Caco-2 (cell line): Measurements from ENCODE around the gene TRAF7. TPM values are rescaled to one million over a fixed set of nuclear protein-coding genes. Genes with fewer than 3 reads are reported as not detected.

Experiments used
- BruUV-seq: library from RNA; stranded (reverse); fragments of 400-500 nt; replicated peaks from 2 replicates; lab custom pipeline; 2021; lab: Mats Ljungman, UMichigan
- CTCF ChIA-PET: fragments of 300-600 bp; sonication (Branson Sonifier 250); formaldehyde crosslinking; loops from one replicate; lab custom pipeline; 2022; ENCODE audit warnings: antibody characterized with exemption; lab: Charles Lee
- POLR2A ChIA-PET: fragments of 300-600 bp; sonication (Branson Sonifier 250); formaldehyde crosslinking; loops from one replicate; lab custom pipeline; 2022; ENCODE audit warnings: antibody characterized with exemption; lab: Charles Lee
- DNase-seq, 2 experiments: peaks; one replicate each; pipeline versions ENCODE4 v3.0.0 to v3.0.0-alpha.2; 2020 to 2022
- H3K27me3 ChIP-seq: replicated peaks from 2 replicates; pipeline ENCODE4 v1.6.0; 2011; ENCODE audit warnings: low read length; ENCODE audit not compliant: control insufficient read depth, insufficient read depth
- H3K36me3 ChIP-seq: 2 replicates; pipeline ENCODE4 v1.5.1; 2011; ENCODE audit warnings: low read length; ENCODE audit not compliant: control insufficient read depth, insufficient read depth
- H3K4me1 ChIP-seq: fragments of 250-450 bp; sonication (Bioruptor Pico); 2 replicates; pipeline ENCODE4 v1.5.1; 2020; ENCODE audit warnings: mild to moderate bottlenecking
- H3K4me3 ChIP-seq: 2 replicates; pipeline ENCODE4 v1.5.1; 2011; ENCODE audit warnings: low read depth, mild to moderate bottlenecking, control low read depth, low read length
- H3K9me3 ChIP-seq: fragments of 250-450 bp; sonication (Bioruptor Pico); 2 replicates; pipeline ENCODE4 v1.5.1; 2020; ENCODE audit warnings: mild to moderate bottlenecking, moderate library complexity
- H3K27ac Mint-ChIP-seq: one replicate; pipeline ENCODE4 v1.8.0; 2022; ENCODE audit warnings: mixed read lengths; ENCODE audit not compliant: unreplicated experiment
- H3K27me3 Mint-ChIP-seq: one replicate; pipeline ENCODE4 v1.8.0; 2022; ENCODE audit warnings: mixed read lengths; ENCODE audit not compliant: insufficient read depth, unreplicated experiment
- H3K36me3 Mint-ChIP-seq: one replicate; pipeline ENCODE4 v1.8.0; 2022; ENCODE audit warnings: mild to moderate bottlenecking, mixed read lengths; ENCODE audit not compliant: insufficient read depth, unreplicated experiment
- H3K4me1 Mint-ChIP-seq: one replicate; pipeline ENCODE4 v1.8.0; 2022; ENCODE audit warnings: low read depth, mixed read lengths; ENCODE audit not compliant: unreplicated experiment
- H3K4me3 Mint-ChIP-seq: one replicate; pipeline ENCODE4 v1.8.0; 2022; ENCODE audit warnings: mild to moderate bottlenecking, moderate library complexity, mixed read lengths; ENCODE audit not compliant: unreplicated experiment
- H3K9me3 Mint-ChIP-seq: one replicate; pipeline ENCODE4 v1.8.0; 2022; ENCODE audit warnings: mixed read lengths; ENCODE audit not compliant: unreplicated experiment
- CTCF ChIP-seq, 2 experiments: fragments of 200-600 bp in 1 of 2; IDR thresholded peaks; 1 replicate in 1 of 2; 2 replicates in 1 of 2; pipeline versions ENCODE4 v1.5.1 to v1.8.0; 2011 to 2022; ENCODE audit warnings: antibody characterized with exemption in 1 of 2, control low read depth in 1 of 2, inconsistent platforms in 1 of 2, low read depth in 1 of 2, low read length in 1 of 2, mild to moderate bottlenecking in 1 of 2, moderate library complexity in 1 of 2; ENCODE audit not compliant: insufficient read depth in 1 of 2, severe bottlenecking in 1 of 2, unreplicated experiment in 1 of 2
- intact Hi-C: fragments of 100-400 bp; cut with micrococcal nuclease; formaldehyde crosslinking; loops from one replicate; pipeline ENCODE4 v1.10.0; 2022; ENCODE audit not compliant: unreplicated experiment
- total RNA-seq: library from RNA; stranded (reverse); gene quantifications from 2 replicates; pipeline ENCODE4 v1.2.3, GENCODE V29; 2022

The TRAF7 gene
- total RNA-seq, 1 experiment from 2014 or later: 66.3 TPM

- no TSS peak for BruUV-seq
- no peak overlapping the region for H3K27ac Mint-ChIP-seq
- no peak overlapping the region for H3K4me3 Mint-ChIP-seq
- no peaks in the 10 kb centered on the region for H3K27me3 Mint-ChIP-seq
- Histone ChIP-seq H3K4me3 (no peak overlapping the region), H3K4me1 (no peaks in the 10 kb centered on the region), H3K27me3 (no peaks in the 10 kb centered on the region), H3K36me3 (peaks cover 1% of the 10 kb centered on the region; the same call in 1 of the 2 replicates), H3K9me3 (no peaks in the 10 kb centered on the region)
- no peak for TF ChIP-seq CTCF (IDR thresholded peaks at IDR 0.05; ENCODE audit: insufficient read depth in 1 of 2, low read depth in 1 of 2, low read length in 1 of 2, severe bottlenecking in 1 of 2, unreplicated experiment in 1 of 2)
- H3K36me3 Mint-ChIP-seq: peaks cover 39% of the 10 kb centered on the region
- ChIA-PET POLR2A (interaction anchor here (1.0 kb wide), 1 partner anchor 12 kb away, joined by 4 read pairs; the partner anchor contains the start of gene TRAF7), CTCF (no interaction called here)
- intact Hi-C loops: no loop called here
- H3K4me1 Mint-ChIP-seq: no peaks in the 10 kb centered on the region
- no peak for DNase-seq
- H3K9me3 Mint-ChIP-seq: no peaks in the 10 kb centered on the region
These were observed 11.6 kb downstream of the TRAF7 start for GRCh38 chr16:2167068-2167638.

- no peaks in the 10 kb centered on the region for H3K27me3 ChIP-seq
- Mint-ChIP-seq H3K27me3 (no peaks in the 10 kb centered on the region), H3K4me1 (no peaks in the 10 kb centered on the region), H3K27ac (no peak overlapping the region), H3K9me3 (no peaks in the 10 kb centered on the region), H3K36me3 (peaks cover 41% of the 10 kb centered on the region), H3K4me3 (no peak overlapping the region)
- ChIA-PET CTCF (no interaction called here), POLR2A (no interaction called here)
- DNase-seq: no peak
- H3K9me3 ChIP-seq: no peaks in the 10 kb centered on the region
- peaks cover 1% of the 10 kb centered on the region; the same call in 1 of the 2 replicates for H3K36me3 ChIP-seq
- no peak for TF ChIP-seq CTCF (IDR thresholded peaks at IDR 0.05; ENCODE audit: insufficient read depth in 1 of 2, low read depth in 1 of 2, low read length in 1 of 2, severe bottlenecking in 1 of 2, unreplicated experiment in 1 of 2)
- H3K4me1 ChIP-seq: no peaks in the 10 kb centered on the region
- H3K4me3 ChIP-seq: no peak overlapping the region
- intact Hi-C loops: no loop called here
- no TSS peak for BruUV-seq
These were observed 14.5 kb downstream of the TRAF7 start for GRCh38 chr16:2170080-2170479.

- no peak for TF ChIP-seq CTCF (IDR thresholded peaks at IDR 0.05; ENCODE audit: insufficient read depth in 1 of 2, low read depth in 1 of 2, low read length in 1 of 2, severe bottlenecking in 1 of 2, unreplicated experiment in 1 of 2)
- intact Hi-C loops: no loop called here
- Mint-ChIP-seq H3K4me3 (no peak overlapping the region), H3K9me3 (no peaks in the 10 kb centered on the region), H3K27me3 (no peaks in the 10 kb centered on the region), H3K36me3 (peaks cover 45% of the 10 kb centered on the region), H3K27ac (no peak overlapping the region), H3K4me1 (no peaks in the 10 kb centered on the region)
- CTCF ChIA-PET: no interaction called here
- H3K9me3 ChIP-seq: no peaks in the 10 kb centered on the region
- no TSS peak for BruUV-seq
- POLR2A ChIA-PET: no interaction called here
- DNase-seq: no peak
- no peak overlapping the region for H3K4me3 ChIP-seq
- no peaks in the 10 kb centered on the region for H3K4me1 ChIP-seq
- no peaks in the 10 kb centered on the region; the same call in 1 of the 2 replicates for H3K36me3 ChIP-seq
- no peaks in the 10 kb centered on the region for H3K27me3 ChIP-seq
These were observed 15.2 kb downstream of the TRAF7 start for GRCh38 chr16:2170587-2171435.
